K562 (cell line): Measurements from ENCODE around the gene FAM149B1. TPM values are rescaled to one million over a fixed set of nuclear protein-coding genes. Genes with fewer than 3 reads are reported as not detected.

Experiments
- DIDO1 ChIP-seq: fragments of 450-650 bp; IDR thresholded peaks from 2 replicates; pipeline ENCODE4 v1.6.1; 2016; ENCODE audit warnings: low read depth, missing biosample characterization, missing genetic modification characterization
- DMBX1 ChIP-seq: fragments of 250-450 bp; sonication (Bioruptor Pico); IDR thresholded peaks from 2 replicates; pipeline ENCODE4 v1.8.0; 2022; ENCODE audit warnings: inconsistent platforms, mild to moderate bottlenecking, moderate library complexity, borderline replicate concordance
- JUN ChIP-seq, 2 experiments: sonication (generic) in 1 of 2; formaldehyde crosslinking in 1 of 2; IDR thresholded peaks; 2 replicates each; pipeline versions ENCODE4 v1.6.1 to v1.8.0; 2012 to 2022; ENCODE audit warnings: borderline replicate concordance in 2 of 2, mild to moderate bottlenecking in 2 of 2, improper control_type of control experiment in 1 of 2, low read depth in 1 of 2, low read length in 1 of 2, missing genetic modification reagents in 1 of 2
- LCOR ChIP-seq: sonication (generic); formaldehyde crosslinking; IDR thresholded peaks from 2 replicates; pipeline ENCODE4 v1.8.0; 2022; ENCODE audit warnings: mild to moderate bottlenecking, missing genetic modification reagents
- NELFE ChIP-seq: IDR thresholded peaks from 2 replicates; pipeline ENCODE4 v1.6.1; 2011; ENCODE audit warnings: mild to moderate bottlenecking; ENCODE audit not compliant: insufficient read depth, insufficient read length
- NR0B1 ChIP-seq: fragments of 450-650 bp; IDR thresholded peaks from one replicate; pipeline ENCODE4 v1.6.1; 2018; ENCODE audit warnings: mild to moderate bottlenecking, moderate library complexity; ENCODE audit not compliant: partially characterized antibody
- NR2C1 ChIP-seq, 2 experiments: fragments of 450-650 bp; IDR thresholded peaks; 2 replicates each; pipeline ENCODE4 v1.6.1; 2017; ENCODE audit warnings: mild to moderate bottlenecking in 2 of 2, antibody characterized with exemption in 1 of 2, inconsistent platforms in 1 of 2, missing compliant biosample characterization in 1 of 2, missing genetic modification characterization in 1 of 2
- REST ChIP-seq, 2 experiments: fragments of 450-650 bp; formaldehyde crosslinking in 1 of 2; IDR thresholded peaks; 2 replicates each; pipeline versions ENCODE4 v1.4.0 to v1.6.1; 2014 to 2020; ENCODE audit warnings: mild to moderate bottlenecking in 2 of 2, borderline replicate concordance in 1 of 2, low read depth in 1 of 2
- RNF2 ChIP-seq: sonication (generic); IDR thresholded peaks from 2 replicates; pipeline ENCODE4 v1.6.1; 2016
- SIRT6 ChIP-seq: IDR thresholded peaks from one replicate; pipeline ENCODE4 v1.6.1; 2012; ENCODE audit warnings: low read depth, mild to moderate bottlenecking, control low read depth, inconsistent platforms, low read length, moderate library complexity
- SRSF1 ChIP-seq: fragments of 200-400 bp; formaldehyde crosslinking; IDR thresholded peaks from 2 replicates; pipeline ENCODE4 v1.6.1; 2017; ENCODE audit warnings: mild to moderate bottlenecking, low read depth, low read length, moderate library complexity
- UBTF ChIP-seq, 2 experiments: IDR thresholded peaks; 2 replicates each; pipeline ENCODE4 v1.6.1; 2012; ENCODE audit warnings: improper control_type of control experiment in 2 of 2, low read depth in 2 of 2, low read length in 2 of 2, borderline replicate concordance in 1 of 2
- ZFP36 ChIP-seq: fragments of 150-350 bp; IDR thresholded peaks from 2 replicates; pipeline ENCODE4 v1.6.1; 2018; ENCODE audit warnings: low read length, low read depth; ENCODE audit not compliant: partially characterized antibody
- polyA plus RNA-seq, 8 experiments: library from polyadenylated mRNA; depleted of rRNA in 4 of 8; stranded (reverse) in 5 of 8; unstranded in 3 of 8; fragments of >200 nt; fragmentation: Nextera tagmentation in 2 of 8; fragmentation: Illumina TruSeq in 1 of 8; extraction: Ambion mirVana in 2 of 8; extraction: Trizol in 1 of 8; gene quantifications; 2 replicates each; pipeline versions ENCODE4 v1.2.1 to v1.2.3, GENCODE V29; 2011 to 2014; ENCODE audit warnings: inconsistent platforms in 1 of 8, missing spikeins in 1 of 8
- total RNA-seq, 7 experiments: library from RNA; depleted of rRNA in 6 of 7; stranded (reverse); fragments of >200 nt in 6 of 7; fragmentation: Illumina TruSeq in 2 of 7; extraction: Trizol in 2 of 7; gene quantifications; 2 replicates each; pipeline versions ENCODE4 v1.2.1 to v1.2.3, GENCODE V29; 2011 to 2021; ENCODE audit warnings: low replicate concordance in 1 of 7

Gene FAM149B1
- total and polyA plus RNA-seq, 9 of the 15 experiments (the other 6 are each of a cell fraction or from before 2014, with no cell fraction given): 4.2 to 18.5 (median 9.3) TPM

- TF ChIP-seq LCOR (CRISPR knock-in tag): peak; percentile 94
- TF ChIP-seq REST (IDR thresholded peaks at IDR 0.05; ENCODE audit: borderline replicate concordance): no peak; the same call in 1 of the 2 replicates
- TF ChIP-seq REST (CRISPR knock-in tag; IDR thresholded peaks at IDR 0.05; ENCODE audit: low read depth): peak; percentile 91
- peak; percentile 89 to 91; a peak in 3 of 4 replicates for TF ChIP-seq UBTF (IDR thresholded peaks at IDR 0.05; ENCODE audit: borderline replicate concordance in 1 of 2, low read depth in 2 of 2, low read length in 2 of 2)
- TF ChIP-seq RNF2: peak; percentile 80; the same call in 1 of the 2 replicates
- TF ChIP-seq SRSF1: peak; percentile 75
- TF ChIP-seq NR2C1 (IDR thresholded peaks at IDR 0.05): peak; percentile 72
- TF ChIP-seq NR2C1 (tag; IDR thresholded peaks at IDR 0.05): peak; percentile 58
- peak; percentile 59 for TF ChIP-seq SIRT6
- TF ChIP-seq DMBX1 (CRISPR knock-in tag): 0 out of 2 replicates have a peak, but pooled peaks have one; percentile 25
- no peak for TF ChIP-seq DIDO1 (tag)
- peak; percentile 19; the same call in 1 of the 2 replicates for TF ChIP-seq JUN (IDR thresholded peaks at IDR 0.05; ENCODE audit: borderline replicate concordance, low read depth, low read length)
- peak; percentile 91; the same call in 1 of the 2 replicates for TF ChIP-seq JUN (CRISPR knock-in tag; IDR thresholded peaks at IDR 0.05; ENCODE audit: borderline replicate concordance)
- peak; percentile 4 for TF ChIP-seq ZFP36
- TF ChIP-seq NR0B1: no peak
- TF ChIP-seq NELFE: peak; percentile 29
Observed at GRCh38 chr10:73246646-73247508, 79.0 kb downstream of the FAM149B1 start, which contains the start of gene DNAJC9 (continued).
